ENCODE data around the gene PLD4. TPM values are rescaled to one million over a fixed set of nuclear protein-coding genes. Genes with fewer than 3 reads are reported as not detected.

Gene PLD4
- total and polyA plus RNA-seq, 7 donors: 0.04 to 0.25 TPM; not detected in 5

DNA sequence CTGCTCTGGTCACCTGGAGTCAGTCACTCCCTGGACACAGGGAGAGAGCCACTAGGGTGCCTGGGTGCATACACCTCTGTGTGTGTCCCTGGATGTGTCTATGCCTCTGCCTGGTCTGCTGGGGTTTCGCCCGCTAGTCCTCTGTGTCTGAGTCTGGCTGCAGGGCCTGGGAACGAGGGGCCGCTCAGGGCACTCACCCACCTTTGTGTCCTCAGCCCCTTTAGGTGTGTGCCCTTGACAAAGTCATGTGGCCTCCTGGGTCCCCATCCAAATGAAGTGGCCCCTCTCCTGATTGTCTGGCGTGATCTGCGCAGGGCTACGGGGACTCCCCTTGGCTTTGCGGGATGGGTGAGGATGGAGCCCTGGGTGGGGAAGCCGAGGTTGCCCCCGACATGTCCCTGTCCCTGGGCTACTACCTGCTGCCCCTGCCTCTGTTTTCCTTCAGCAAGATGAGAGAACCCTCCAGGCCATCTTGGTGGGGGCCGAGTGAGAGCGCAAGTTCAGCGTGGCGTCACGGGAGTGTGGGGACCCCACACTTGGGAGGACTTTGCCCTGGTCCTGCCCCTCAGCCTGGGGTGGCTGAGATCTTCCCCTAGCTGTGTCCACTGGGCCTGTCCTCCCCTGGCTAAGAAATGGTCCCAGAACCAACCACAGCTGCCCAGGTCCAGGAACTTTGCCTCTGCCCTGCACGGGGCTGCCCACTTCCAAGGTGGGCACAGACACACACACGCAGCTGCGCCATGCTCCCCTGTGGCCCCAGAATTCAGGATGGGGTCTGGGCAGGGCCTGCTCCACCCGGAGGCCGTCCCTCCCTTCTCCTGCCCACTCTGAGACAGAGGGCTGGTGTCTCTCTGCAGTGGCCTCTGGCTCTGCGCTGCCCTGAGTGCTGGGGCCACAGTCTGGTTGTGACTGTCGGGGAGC lies 56.2 kb downstream of the PLD4 start:
- Histone ChIP-seq H3K27me3 (ENCODE audit: insufficient read depth in 3 of 3, low read length in 2 of 3) (peaks cover 0 to 4% (median 0%) of the 10 kb centered on the region in 3 donors), H3K27ac (peak overlapping the region; percentile 39), H3K4me1 (peaks cover 27% of the 10 kb centered on the region), H3K9me3 (no peaks in the 10 kb centered on the region), H3K36me3 (ENCODE audit: insufficient read depth in 1 of 2, low read depth in 1 of 2) (no peaks in the 10 kb centered on the region), H3K4me3 (no peak overlapping the region)
- TF ChIP-seq CTCF (IDR thresholded peaks at IDR 0.05): no peak
- 81 to 91% (median 85%) methylated on average over 22 of the region's 22 CpGs for WGBS, 3 donors
- ATAC-seq: peak in 1 of 4 donors; percentile 12
- DNase-seq: peak in 1 of 2 donors; percentile 54
- intact Hi-C loops (cut with DNase I): loop anchor here in 1 of 2 donors (2.0 kb wide), 1 partner anchor 40 kb away; the partner anchor contains the start of gene CDCA4

GRCh38 chr14:104981699-104982541 lies 57.2 kb downstream of the PLD4 start:
- Histone ChIP-seq H3K9me3 (no peaks in the 10 kb centered on the region), H3K27me3 (ENCODE audit: insufficient read depth in 3 of 3, low read length in 2 of 3) (peaks cover 0 to under 1% (median 0%) of the 10 kb centered on the region in 3 donors), H3K36me3 (ENCODE audit: insufficient read depth in 1 of 2, low read depth in 1 of 2) (no peaks in the 10 kb centered on the region), H3K27ac (no peak overlapping the region), H3K4me3 (no peak overlapping the region), H3K4me1 (peaks cover 26% of the 10 kb centered on the region)
- DNase-seq: no peak
- no peak for TF ChIP-seq CTCF (IDR thresholded peaks at IDR 0.05)
- ATAC-seq: no peak
- intact Hi-C loops (cut with DNase I): loop anchor here in 1 of 2 donors (2.0 kb wide), 1 partner anchor 39 kb away; the partner anchor contains the start of gene CDCA4
- 63 to 70% (median 68%) methylated on average over 16 to 17 of the region's 17 CpGs for WGBS, 3 donors

- WGBS, 3 donors: 75 to 81% (median 77%) methylated on average over 9 to 10 of the region's 10 CpGs
- Histone ChIP-seq H3K27ac (no peak overlapping the region), H3K4me3 (no peak overlapping the region), H3K4me1 (peaks cover 18% of the 10 kb centered on the region), H3K9me3 (no peaks in the 10 kb centered on the region), H3K36me3 (ENCODE audit: insufficient read depth in 1 of 2, low read depth in 1 of 2) (no peaks in the 10 kb centered on the region), H3K27me3 (ENCODE audit: insufficient read depth in 3 of 3, low read length in 2 of 3) (no peaks in the 10 kb centered on the region)
- no peak for ATAC-seq
- intact Hi-C loops (cut with DNase I): no loop called here
- DNase-seq: no peak
- TF ChIP-seq CTCF (IDR thresholded peaks at IDR 0.05): no peak
These were observed 58.0 kb downstream of the PLD4 start for GRCh38 chr14:104982548-104983230.

Other genes with a start within 250 kb of the PLD4 start
- 10 to 100 TPM; 16.4 to 26.3 (median 23.4) TPM for gene INF2, start 235.3 kb upstream of the PLD4 start, total RNA-seq
- 10 to 100 TPM; 12.0 to 29.1 (median 12.8) TPM for gene INF2, start 235.3 kb upstream of the PLD4 start, polyA plus RNA-seq
- 100 to 1,000 TPM; 201 to 359 (median 278) TPM for gene ADSS1, start 200.7 kb upstream of the PLD4 start, total RNA-seq
- gene ADSS1, start 200.7 kb upstream of the PLD4 start, polyA plus RNA-seq: 100 to 1,000 TPM; 187 to 394 (median 300) TPM
- gene SIVA1, start 171.7 kb upstream of the PLD4 start, total RNA-seq: 100 to 1,000 TPM in 1 of 4 donors, 10 to 100 TPM in 3; 55.8 to 105 (median 84.5) TPM
- 100 to 1,000 TPM; 147 to 233 (median 233) TPM for gene SIVA1, start 171.7 kb upstream of the PLD4 start, polyA plus RNA-seq
- gene AKT1, start 129.1 kb upstream of the PLD4 start, total RNA-seq: 10 to 100 TPM; 54.9 to 79.3 (median 60.0) TPM
- 100 to 1,000 TPM in 1 of 3 donors, 10 to 100 TPM in 2; 51.9 to 102 (median 62.0) TPM for gene AKT1, start 129.1 kb upstream of the PLD4 start, polyA plus RNA-seq
- 1 to 10 TPM; 4.2 to 7.4 (median 5.8) TPM for gene ZBTB42, start 123.8 kb upstream of the PLD4 start, total RNA-seq
- 1 to 10 TPM; 4.7 to 6.6 (median 6.2) TPM for gene ZBTB42, start 123.8 kb upstream of the PLD4 start, polyA plus RNA-seq
- gene CEP170B, start 59.6 kb upstream of the PLD4 start, total RNA-seq: 10 to 100 TPM in 1 of 4 donors, 1 to 10 TPM in 3; 6.3 to 15.7 (median 7.7) TPM
- gene CEP170B, start 59.6 kb upstream of the PLD4 start, polyA plus RNA-seq: 1 to 10 TPM; 2.0 to 5.8 (median 3.3) TPM
- gene AHNAK2, start 53.5 kb downstream of the PLD4 start, total RNA-seq: 1 to 10 TPM; 1.3 to 4.7 (median 3.4) TPM
- gene AHNAK2, start 53.5 kb downstream of the PLD4 start, polyA plus RNA-seq: 1 to 10 TPM in 1 of 3 donors, under 1 TPM in 2; 0.69 to 2.0 (median 0.75) TPM
- gene CLBA1, start 60.9 kb downstream of the PLD4 start, total RNA-seq: 1 to 10 TPM; 1.3 to 2.2 (median 1.6) TPM
- 1 to 10 TPM; 1.7 to 6.8 (median 6.1) TPM for gene CLBA1, start 60.9 kb downstream of the PLD4 start, polyA plus RNA-seq
- gene CDCA4, start 96.2 kb downstream of the PLD4 start, total RNA-seq: 1 to 10 TPM in 2 of 4 donors, under 1 TPM in 2; 0.79 to 1.8 (median 1.1) TPM
- gene CDCA4, start 96.2 kb downstream of the PLD4 start, polyA plus RNA-seq: 1 to 10 TPM; 1.3 to 3.3 (median 2.1) TPM
- gene GPR132, start 140.6 kb downstream of the PLD4 start, total RNA-seq: under 1 TPM; 0.34 to 0.60 (median 0.41) TPM
- gene GPR132, start 140.6 kb downstream of the PLD4 start, polyA plus RNA-seq: under 1 TPM; 0.08 to 0.14 (median 0.13) TPM
- 10 to 100 TPM; 18.4 to 34.0 (median 28.2) TPM for gene JAG2, start 243.9 kb downstream of the PLD4 start, total RNA-seq
- gene JAG2, start 243.9 kb downstream of the PLD4 start, polyA plus RNA-seq: 10 to 100 TPM; 10.6 to 25.9 (median 10.6) TPM

Measured in psoas muscle (tissue), 8 donors.